ENCODE measurements around the gene DVL2.

- no peak for TF ChIP-seq EZH2 (IDR thresholded peaks at IDR 0.05; ENCODE audit: insufficient read depth, poor library complexity, severe bottlenecking)
- no peak for TF ChIP-seq EZH2phosphoT487 (IDR thresholded peaks at IDR 0.05; ENCODE audit: insufficient read depth, low read depth)
Measured at GRCh38 chr17:7214300-7215135, 19.8 kb downstream of the DVL2 start.

Measured in GM23248 (cell line).